Measurements from ENCODE around the gene FRMD3.

DNA sequence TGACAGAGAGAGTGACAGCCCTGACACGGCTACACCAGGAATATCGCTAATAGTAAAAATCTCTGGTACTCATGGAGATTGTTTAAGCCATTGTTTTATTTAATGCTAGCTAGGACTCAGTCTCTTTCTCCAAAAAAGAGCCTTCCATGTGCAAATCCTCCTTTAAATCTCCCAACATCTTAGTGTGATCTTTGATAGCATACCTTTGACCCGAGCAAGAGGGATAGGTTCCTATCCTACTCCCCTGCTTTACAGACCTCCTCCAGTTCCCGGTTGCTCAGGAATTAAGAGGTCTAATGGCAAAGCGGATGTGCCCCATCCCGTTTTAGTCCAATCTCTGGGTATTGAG is 663 bp upstream of the FRMD3 start:
- TF ChIP-seq GATA2 (IDR thresholded peaks at IDR 0.05; ENCODE audit: low read depth, low read length) = no peak
- TF ChIP-seq GATA3 (IDR thresholded peaks at IDR 0.05; ENCODE audit: low read depth, low read length) = no peak
